Neural progenitor cell (in vitro differentiated cells): ENCODE results near the gene DRG2. TPM values are rescaled to one million over a fixed set of nuclear protein-coding genes. Genes with fewer than 3 reads are reported as not detected.

Experiments used
- DNase-seq: peaks from one replicate; pipeline ENCODE4 v3.0.0-alpha.2; 2016; ENCODE audit warnings: low spot score
- H2AFZ ChIP-seq: fragments of 200-600 bp; sonication (generic); replicated peaks from 2 replicates; pipeline ENCODE4 v1.6.1; 2016; ENCODE audit warnings: antibody characterized with exemption
- H3F3A ChIP-seq: fragments of 200-600 bp; sonication (generic); 2 replicates; pipeline ENCODE4 v1.6.1; 2016; ENCODE audit warnings: antibody characterized with exemption, low read depth
- H3K27ac ChIP-seq: fragments of 200-600 bp; sonication (generic); 2 replicates; pipeline ENCODE4 v1.5.1; 2016; ENCODE audit warnings: mild to moderate bottlenecking
- H3K27me3 ChIP-seq: fragments of 200-600 bp; sonication (generic); 2 replicates; pipeline ENCODE4 v1.6.1; 2016; ENCODE audit warnings: mild to moderate bottlenecking, moderate library complexity
- H3K36me3 ChIP-seq: fragments of 200-600 bp; sonication (generic); 2 replicates; pipeline ENCODE4 v1.5.1; 2016
- H3K4me1 ChIP-seq: fragments of 200-600 bp; sonication (generic); 2 replicates; pipeline ENCODE4 v1.6.1; 2016; ENCODE audit warnings: mixed run types
- H3K4me2 ChIP-seq: fragments of 200-600 bp; sonication (generic); 2 replicates; pipeline ENCODE4 v1.6.1; 2016
- H3K4me3 ChIP-seq: fragments of 200-600 bp; sonication (generic); 2 replicates; pipeline ENCODE4 v1.5.1; 2016
- H3K79me2 ChIP-seq: fragments of 200-600 bp; sonication (generic); 2 replicates; pipeline ENCODE4 v1.6.1; 2016; ENCODE audit warnings: low read depth
- H3K9ac ChIP-seq: fragments of 200-600 bp; sonication (generic); 2 replicates; pipeline ENCODE4 v1.6.1; 2016
- H3K9me3 ChIP-seq: fragments of 200-600 bp; sonication (generic); 2 replicates; pipeline ENCODE4 v1.5.1; 2016; ENCODE audit warnings: low read depth
- H4K20me1 ChIP-seq: fragments of 200-600 bp; sonication (generic); 2 replicates; pipeline ENCODE4 v1.6.1; 2016; ENCODE audit warnings: low read depth
- H3K27ac Mint-ChIP-seq: 3 replicates; pipeline ENCODE4 v1.8.0; 2021; ENCODE audit warnings: mixed read lengths
- H3K27me3 Mint-ChIP-seq: 2 replicates; pipeline ENCODE4 v1.8.0; 2022; ENCODE audit warnings: low read depth, mild to moderate bottlenecking, inconsistent platforms, moderate library complexity, mixed read lengths; ENCODE audit not compliant: insufficient read depth
- H3K36me3 Mint-ChIP-seq: 3 replicates; pipeline ENCODE4 v1.8.0; 2021; ENCODE audit warnings: mixed read lengths
- H3K4me1 Mint-ChIP-seq: 3 replicates; pipeline ENCODE4 v1.8.0; 2021; ENCODE audit warnings: mixed read lengths
- H3K4me3 Mint-ChIP-seq: 3 replicates; pipeline ENCODE4 v1.8.0; 2021; ENCODE audit warnings: mild to moderate bottlenecking, moderate library complexity, mixed read lengths
- H3K9me3 Mint-ChIP-seq: 3 replicates; pipeline ENCODE4 v1.8.0; 2020; ENCODE audit warnings: mixed read lengths
- CTCF ChIP-seq: fragments of 200-600 bp; sonication (generic); IDR thresholded peaks from 2 replicates; pipeline ENCODE4 v1.5.1; 2017; ENCODE audit warnings: antibody characterized with exemption, mild to moderate bottlenecking
- EZH2 ChIP-seq: fragments of 200-600 bp; sonication (generic); IDR thresholded peaks from 2 replicates; pipeline ENCODE4 v1.6.1; 2017; ENCODE audit warnings: antibody characterized with exemption, mild to moderate bottlenecking, moderate library complexity
- EZH2phosphoT487 ChIP-seq: fragments of 200-600 bp; sonication (generic); IDR thresholded peaks from 2 replicates; pipeline ENCODE4 v1.6.1; 2017; ENCODE audit warnings: antibody characterized with exemption
- total RNA-seq: library from RNA; depleted of rRNA; stranded (reverse); fragments of >200 nt; gene quantifications from 2 replicates; pipeline ENCODE4 v1.2.3, GENCODE V29; 2015; ENCODE audit warnings: low replicate concordance

Gene DRG2
- total RNA-seq, 1 donor from 2014 or later: 24.8 TPM

GRCh38 chr17:18043491-18043890 is 44.3 kb upstream of the DRG2 start:
- peaks cover 6% of the 10 kb centered on the region for H3F3A ChIP-seq
- peaks cover 28% of the 10 kb centered on the region for H3K4me1 Mint-ChIP-seq

GRCh38 chr17:18044609-18045008 is 43.1 kb upstream of the DRG2 start:
- Histone ChIP-seq H3K27ac (no peak overlapping the region), H3F3A (peaks cover 6% of the 10 kb centered on the region), H3K36me3 (no peaks in the 10 kb centered on the region), H3K4me2 (no peak overlapping the region), H3K27me3 (no peaks in the 10 kb centered on the region), H3K4me3 (no peak overlapping the region), H3K9ac (no peak overlapping the region), H4K20me1 (peaks cover 33% of the 10 kb centered on the region), H3K9me3 (no peaks in the 10 kb centered on the region), H3K79me2 (peaks cover 29% of the 10 kb centered on the region), H2AFZ (no peak overlapping the region), H3K4me1 (peaks cover 7% of the 10 kb centered on the region)
- H3K27ac Mint-ChIP-seq: no peak overlapping the region
- H3K27me3 Mint-ChIP-seq: no peaks in the 10 kb centered on the region
- no peaks in the 10 kb centered on the region for H3K9me3 Mint-ChIP-seq
- H3K4me3 Mint-ChIP-seq: no peak overlapping the region
- TF ChIP-seq EZH2phosphoT487: no peak
- TF ChIP-seq EZH2: no peak
- no peak for TF ChIP-seq CTCF
- H3K36me3 Mint-ChIP-seq: peaks cover 11% of the 10 kb centered on the region
- no peak for DNase-seq
- peaks cover 24% of the 10 kb centered on the region for H3K4me1 Mint-ChIP-seq

More at GRCh38 chr17:18043491-18043890, 44.3 kb upstream of the DRG2 start:
- no peak overlapping the region for H3K4me2 ChIP-seq
- H4K20me1 ChIP-seq: peaks cover 33% of the 10 kb centered on the region
- no peaks in the 10 kb centered on the region for H3K27me3 ChIP-seq
- peaks cover 29% of the 10 kb centered on the region for H3K79me2 ChIP-seq
- H3K4me3 ChIP-seq: no peak overlapping the region
- TF ChIP-seq EZH2 (no peak), EZH2phosphoT487 (no peak), CTCF (no peak)
- H3K9me3 Mint-ChIP-seq: no peaks in the 10 kb centered on the region
- H3K36me3 Mint-ChIP-seq: peaks cover 8% of the 10 kb centered on the region
- no peaks in the 10 kb centered on the region for H3K36me3 ChIP-seq
- no peak overlapping the region for H3K27ac Mint-ChIP-seq
- H3K27ac ChIP-seq: no peak overlapping the region
- H3K9me3 ChIP-seq: no peaks in the 10 kb centered on the region
- H2AFZ ChIP-seq: no peak overlapping the region
- no peak for DNase-seq
- H3K4me3 Mint-ChIP-seq: no peak overlapping the region
- peaks cover 7% of the 10 kb centered on the region for H3K4me1 ChIP-seq
- no peak overlapping the region for H3K9ac ChIP-seq
- H3K27me3 Mint-ChIP-seq: peaks cover 2% of the 10 kb centered on the region

GRCh38 chr17:18045691-18046350 is 41.9 kb upstream of the DRG2 start:
- Mint-ChIP-seq H3K9me3 (no peaks in the 10 kb centered on the region), H3K27me3 (no peaks in the 10 kb centered on the region), H3K27ac (no peak overlapping the region), H3K36me3 (peaks cover 14% of the 10 kb centered on the region), H3K4me3 (no peak overlapping the region), H3K4me1 (peaks cover 16% of the 10 kb centered on the region)
- peaks cover 22% of the 10 kb centered on the region for H4K20me1 ChIP-seq
- no peak overlapping the region for H2AFZ ChIP-seq
- no peak overlapping the region for H3K4me3 ChIP-seq
- H3K4me1 ChIP-seq: no peaks in the 10 kb centered on the region
- no peak for TF ChIP-seq CTCF
- no peaks in the 10 kb centered on the region for H3K27me3 ChIP-seq
- DNase-seq: no peak
- peaks cover 19% of the 10 kb centered on the region for H3K79me2 ChIP-seq
- H3K4me2 ChIP-seq: no peak overlapping the region
- H3K9me3 ChIP-seq: no peaks in the 10 kb centered on the region
- no peak overlapping the region for H3K9ac ChIP-seq
- H3K27ac ChIP-seq: no peak overlapping the region
- H3K36me3 ChIP-seq: no peaks in the 10 kb centered on the region
- H3F3A ChIP-seq: no peaks in the 10 kb centered on the region
